CD4-positive, alpha-beta T cell (primary cell): ENCODE data around the gene VARS2. TPM values are rescaled to one million over a fixed set of nuclear protein-coding genes. Genes with fewer than 3 reads are reported as not detected.
"Not testable (repeated sequence)": the region's sequence is repeated elsewhere in the genome, so short reads cannot be mapped to it uniquely, and the experiment has no call there.

Experiments used
- ATAC-seq: fragments of 200-7000 bp; cut with Tn5 transposase; one replicate; pipeline ENCODE4 v1.10.0; 2022; ENCODE audit warnings: mild to moderate bottlenecking; ENCODE audit not compliant: poor library complexity
- CTCF ChIA-PET: fragments of 350-600 bp; sonication (Branson Sonifier 250); formaldehyde crosslinking; loops from one replicate; lab custom pipeline; 2021; ENCODE audit warnings: antibody characterized with exemption, inconsistent platforms; lab: Charles Lee
- POLR2A ChIA-PET: fragments of 350-600 bp; sonication (Branson Sonifier 250); formaldehyde crosslinking; loops from one replicate; lab custom pipeline; 2021; ENCODE audit warnings: antibody characterized with exemption, inconsistent platforms; lab: Charles Lee
- DNase-seq, 14 experiments: peaks; one replicate each; pipeline ENCODE4 v3.0.0-alpha.2; 2013 to 2020; ENCODE audit warnings: mixed read lengths in 2 of 14
- H3K27ac ChIP-seq, 2 donors: one replicate each; pipeline versions ENCODE4 v1.5.1 to v1.7.0; 2013; ENCODE audit warnings: low read length in 2 of 2, low read depth in 1 of 2, mild to moderate bottlenecking in 1 of 2
- H3K27me3 ChIP-seq, 2 experiments: 1 replicate in 1 of 2; 2 replicates in 1 of 2; pipeline versions ENCODE4 v1.6.1 to v1.7.0; 2013; ENCODE audit warnings: low read length in 2 of 2, control low read depth in 1 of 2, mild to moderate bottlenecking in 1 of 2, moderate library complexity in 1 of 2; ENCODE audit not compliant: insufficient read depth in 2 of 2, control insufficient read depth in 1 of 2
- H3K36me3 ChIP-seq: one replicate; pipeline ENCODE4 v1.6.1; 2013; ENCODE audit warnings: low read length, control low read depth; ENCODE audit not compliant: insufficient read depth
- H3K4me1 ChIP-seq: one replicate; pipeline ENCODE4 v1.6.1; 2013; ENCODE audit warnings: low read length, control low read depth; ENCODE audit not compliant: insufficient read depth
- H3K4me3 ChIP-seq: one replicate; pipeline ENCODE4 v1.5.1; 2013; ENCODE audit warnings: mild to moderate bottlenecking, low read length, moderate library complexity
- H3K9me3 ChIP-seq, 2 experiments: 1 replicate in 1 of 2; 2 replicates in 1 of 2; pipeline versions ENCODE4 v1.6.1 to v1.7.0; 2013; ENCODE audit warnings: low read length in 2 of 2, mild to moderate bottlenecking in 2 of 2, control low read depth in 1 of 2, moderate library complexity in 1 of 2; ENCODE audit not compliant: control insufficient read depth in 1 of 2, insufficient read depth in 1 of 2
- H3K27ac Mint-ChIP-seq: one replicate; pipeline ENCODE4 v1.8.0; 2020; ENCODE audit warnings: mixed read lengths
- H3K27me3 Mint-ChIP-seq: one replicate; pipeline ENCODE4 v1.8.0; 2021; ENCODE audit warnings: mixed read lengths
- H3K36me3 Mint-ChIP-seq: one replicate; pipeline ENCODE4 v1.8.0; 2021; ENCODE audit warnings: low read depth, mixed read lengths
- H3K4me1 Mint-ChIP-seq: one replicate; pipeline ENCODE4 v1.8.0; 2021; ENCODE audit warnings: low read depth, mixed read lengths
- H3K4me3 Mint-ChIP-seq: one replicate; pipeline ENCODE4 v1.8.0; 2020; ENCODE audit warnings: mild to moderate bottlenecking, mixed read lengths
- H3K9me3 Mint-ChIP-seq: one replicate; pipeline ENCODE4 v1.8.0; 2020; ENCODE audit warnings: mixed read lengths
- CTCF ChIP-seq: fragments of 200-600 bp; IDR thresholded peaks from one replicate; pipeline ENCODE4 v1.8.0; 2022; ENCODE audit warnings: antibody characterized with exemption, mild to moderate bottlenecking
- intact Hi-C, 2 experiments: fragments of 100-400 bp; cut with DNase I in 1 of 2; cut with micrococcal nuclease in 1 of 2; formaldehyde crosslinking; loops; one replicate each; pipeline versions ENCODE4 v1.15.1 to v1.9.0; 2023 to 2025; cut with DNase I, micrococcal nuclease
- total RNA-seq, 174 experiments: library from RNA in 2 of 174; stranded (reverse) in 2 of 174; gene quantifications; one replicate each; pipeline ENCODE4 v1.2.3 and lab custom pipeline; 2021 to 2026

Gene VARS2
- total RNA-seq, 2 experiments from 2014 or later: 19.3 to 21.7 TPM

- Mint-ChIP-seq H3K4me1 (peaks cover 21% of the 10 kb centered on the region), H3K36me3 (peaks cover 79% of the 10 kb centered on the region), H3K27me3 (no peaks in the 10 kb centered on the region), H3K9me3 (no peaks in the 10 kb centered on the region), H3K4me3 (no peak overlapping the region), H3K27ac (no peak overlapping the region)
- ATAC-seq: no peak
- no peak for DNase-seq
- Histone ChIP-seq H3K4me3 (no peak overlapping the region), H3K36me3 (peaks cover 53% of the 10 kb centered on the region), H3K9me3 (no peaks in the 10 kb centered on the region), H3K27ac (no peak overlapping the region), H3K4me1 (peaks cover 19% of the 10 kb centered on the region), H3K27me3 (no peaks in the 10 kb centered on the region)
- intact Hi-C loops: loop anchor here in 1 of 2 experiments (5.0 to 10.0 kb wide), 2 partner anchors 210 to 593 kb away; partner anchors contain the start of gene TRIM39
- TF ChIP-seq CTCF: no peak
- POLR2A ChIA-PET: interaction anchor here (0.6 to 1.7 kb wide), 2 partner anchors 10 to 96 kb away, joined by 3 to 4 read pairs; partner anchors contain the start of gene GTF2H4
- CTCF ChIA-PET: no interaction called here
Measured at GRCh38 chr6:30917487-30917886, 3.4 kb downstream of the VARS2 start.

DNA sequence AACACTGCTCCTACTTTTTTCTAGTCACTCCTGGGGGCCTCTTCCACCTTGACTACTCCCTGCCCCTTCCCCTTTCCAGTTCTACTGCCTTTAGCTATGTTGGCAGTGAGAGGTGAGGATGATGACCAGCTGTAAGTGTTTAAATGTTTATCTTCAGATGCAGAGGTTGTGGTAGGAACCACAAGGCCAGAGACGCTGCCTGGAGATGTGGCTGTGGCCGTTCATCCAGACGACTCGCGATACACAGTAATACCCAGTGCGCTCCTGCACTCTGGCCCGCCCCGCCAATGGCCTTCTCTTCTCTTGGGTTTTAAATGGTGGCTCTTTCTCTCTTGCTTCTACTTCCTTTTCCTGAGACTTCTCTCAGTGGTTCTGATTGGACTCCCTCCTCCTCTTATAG, 4.6 kb downstream of the VARS2 start:
- no peak overlapping the region for H3K4me3 Mint-ChIP-seq
- H3K4me1 Mint-ChIP-seq: peaks cover 15% of the 10 kb centered on the region
- Histone ChIP-seq H3K27ac (no peak overlapping the region), H3K4me3 (no peak overlapping the region), H3K9me3 (no peaks in the 10 kb centered on the region), H3K36me3 (peaks cover 64% of the 10 kb centered on the region), H3K27me3 (no peaks in the 10 kb centered on the region), H3K4me1 (peaks cover 16% of the 10 kb centered on the region)
- no peak for DNase-seq
- ChIA-PET CTCF (interaction anchor here (0.9 kb wide), 1 partner anchor 161 kb away, joined by 3 read pairs; no protein-coding TSS in a partner anchor), POLR2A (no interaction called here)
- intact Hi-C loops: loop anchor here in 1 of 2 experiments (5.0 to 10.0 kb wide), 2 partner anchors 209 to 594 kb away; partner anchors contain the start of gene TRIM39
- H3K36me3 Mint-ChIP-seq: peaks cover 81% of the 10 kb centered on the region
- no peaks in the 10 kb centered on the region for H3K27me3 Mint-ChIP-seq
- no peak overlapping the region for H3K27ac Mint-ChIP-seq
- TF ChIP-seq CTCF: no peak
- H3K9me3 Mint-ChIP-seq: no peaks in the 10 kb centered on the region
- ATAC-seq: no peak

DNA sequence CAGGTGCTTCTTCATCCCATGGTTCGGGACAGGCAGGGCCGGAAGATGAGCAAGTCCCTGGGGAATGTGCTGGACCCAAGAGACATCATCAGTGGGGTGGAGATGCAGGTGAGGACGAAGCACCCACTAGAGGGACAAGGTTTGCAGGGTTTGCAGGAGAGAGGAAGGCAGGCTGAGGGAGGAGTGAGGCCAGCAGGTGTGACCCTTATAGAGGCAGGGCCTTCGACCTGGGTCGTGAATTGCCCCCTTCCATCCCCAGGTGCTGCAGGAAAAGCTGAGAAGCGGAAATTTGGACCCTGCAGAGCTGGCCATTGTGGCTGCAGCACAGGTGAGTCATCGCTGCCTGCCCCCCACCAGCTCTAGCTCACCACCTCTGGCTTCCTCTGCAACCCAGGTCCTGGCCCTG, 8.4 kb downstream of the VARS2 start:
- H3K27me3 ChIP-seq: no peaks in the 10 kb centered on the region
- Mint-ChIP-seq H3K27me3 (no peaks in the 10 kb centered on the region), H3K36me3 (peaks cover 76% of the 10 kb centered on the region), H3K27ac (no peak overlapping the region), H3K9me3 (no peaks in the 10 kb centered on the region), H3K4me3 (no peak overlapping the region), H3K4me1 (no peaks in the 10 kb centered on the region)
- ChIA-PET CTCF (no interaction called here), POLR2A (no interaction called here)
- ATAC-seq: no peak
- peaks cover 72% of the 10 kb centered on the region for H3K36me3 ChIP-seq
- no peak overlapping the region for H3K4me3 ChIP-seq
- H3K9me3 ChIP-seq: no peaks in the 10 kb centered on the region
- H3K27ac ChIP-seq: no peak overlapping the region
- intact Hi-C loops: no loop called here
- no peak for DNase-seq
- TF ChIP-seq CTCF: no peak
- no peaks in the 10 kb centered on the region for H3K4me1 ChIP-seq

DNA sequence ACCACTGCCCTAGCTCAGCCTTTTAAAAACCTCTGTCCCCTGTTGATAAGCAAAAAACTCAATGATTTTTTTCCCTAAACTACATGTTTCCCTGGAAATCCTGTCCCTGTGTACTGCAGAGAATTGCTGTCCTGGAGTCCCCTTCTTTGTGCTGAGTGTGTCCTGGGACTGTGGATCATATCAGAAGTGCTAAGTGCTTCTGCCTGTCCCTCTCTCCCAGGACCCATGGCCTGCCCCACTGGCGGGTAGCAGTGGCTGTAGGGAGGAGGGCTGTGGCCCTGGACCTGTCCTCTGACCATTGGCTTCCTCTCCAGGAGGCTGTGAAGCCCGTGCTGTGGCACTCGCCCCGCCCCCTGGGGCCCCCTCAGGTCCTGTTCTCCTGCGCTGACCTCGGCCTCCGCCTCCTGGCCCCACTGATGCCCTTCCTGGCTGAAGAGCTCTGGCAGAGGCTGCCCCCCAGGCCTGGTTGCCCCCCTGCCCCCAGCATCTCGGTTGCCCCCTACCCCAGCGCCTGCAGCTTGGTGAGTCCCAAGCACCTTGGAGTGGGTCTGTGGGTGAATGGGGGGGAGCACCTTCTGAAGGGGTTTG, 10.1 kb downstream of the VARS2 start:
- CTCF ChIA-PET, H3K4me1 ChIP-seq, H3K4me1 Mint-ChIP-seq, H3K27ac ChIP-seq, DNase-seq, H3K4me3 ChIP-seq, H3K27me3 Mint-ChIP-seq, H3K27ac Mint-ChIP-seq, intact Hi-C loops, H3K4me3 Mint-ChIP-seq, ATAC-seq, H3K9me3 Mint-ChIP-seq, H3K27me3 ChIP-seq, H3K9me3 ChIP-seq: not testable (repeated sequence)
- peaks cover 59% of the 10 kb centered on the region for H3K36me3 ChIP-seq
- H3K36me3 Mint-ChIP-seq: peaks cover 60% of the 10 kb centered on the region
- POLR2A ChIA-PET: interaction anchor here (0.7 kb wide), 1 partner anchor 16 kb away, joined by 3 read pairs; the partner anchor contains the start of gene GTF2H4
